H1 (cell line): Measurements from ENCODE around the gene LCOR. TPM values are rescaled to one million over a fixed set of nuclear protein-coding genes. Genes with fewer than 3 reads are reported as not detected.

Experiments
- CTCF ChIA-PET: fragments of 300-600 bp; sonication (Branson Sonifier 250); formaldehyde crosslinking; loops from one replicate; lab custom pipeline; 2021; ENCODE audit not compliant: partially characterized antibody; lab: Charles Lee
- POLR2A ChIA-PET: fragments of 300-600 bp; sonication (Branson Sonifier 250); formaldehyde crosslinking; loops from one replicate; lab custom pipeline; 2021; ENCODE audit warnings: inconsistent platforms; ENCODE audit not compliant: partially characterized antibody; lab: Charles Lee
- DNase-seq, 2 experiments: peaks; one replicate each; pipeline versions ENCODE4 v3.0.0 to v3.0.0-alpha.2; 2010 to 2022; ENCODE audit warnings: low spot score in 2 of 2, low read depth in 1 of 2, mixed read lengths in 1 of 2
- FAIRE-seq: peaks from 2 replicates; lab custom pipeline; 2011; peaks lifted over from hg19 to GRCh38; lab: Jason Lieb, UNC
- H2AFZ ChIP-seq: 2 replicates; pipeline ENCODE4 v1.8.1; 2012; ENCODE audit warnings: low read length, inconsistent platforms
- H2AK5ac ChIP-seq: 2 replicates; pipeline ENCODE4 v1.6.1; 2013; ENCODE audit warnings: low read depth, low read length
- H2BK120ac ChIP-seq: replicated peaks from 2 replicates; pipeline ENCODE3; 2013; ENCODE audit warnings: low read depth, low read length, inconsistent platforms
- H2BK12ac ChIP-seq: 2 replicates; pipeline ENCODE4 v1.6.1; 2013; ENCODE audit warnings: low read depth, low read length
- H2BK15ac ChIP-seq: 2 replicates; pipeline ENCODE4 v1.6.1; 2013; ENCODE audit warnings: low read length
- H2BK20ac ChIP-seq: 2 replicates; pipeline ENCODE4 v1.6.1; 2013; ENCODE audit warnings: low read length
- H2BK5ac ChIP-seq: 2 replicates; pipeline ENCODE4 v1.6.1; 2013; ENCODE audit warnings: low read depth, low read length
- H3K14ac ChIP-seq: 2 replicates; pipeline ENCODE4 v1.6.1; 2013; ENCODE audit warnings: inconsistent platforms; ENCODE audit not compliant: insufficient read length
- H3K18ac ChIP-seq: 2 replicates; pipeline ENCODE4 v1.6.1; 2013; ENCODE audit warnings: low read length; ENCODE audit errors: extremely low read depth
- H3K23ac ChIP-seq: 2 replicates; pipeline ENCODE4 v1.6.1; 2013; ENCODE audit warnings: inconsistent platforms; ENCODE audit not compliant: insufficient read length
- H3K23me2 ChIP-seq: 2 replicates; pipeline ENCODE4 v1.6.1; 2013; ENCODE audit warnings: low read depth, low read length
- H3K27ac ChIP-seq: 2 replicates; pipeline ENCODE4 v1.6.1; 2011; ENCODE audit warnings: low read depth, low read length, inconsistent platforms
- H3K27me3 ChIP-seq, 4 experiments: replicated peaks in 1 of 4; 1 replicate in 1 of 4; 2 replicates in 3 of 4; pipeline versions ENCODE4 v1.6.1 to v1.8.1; 2011 to 2013; ENCODE audit warnings: low read length in 3 of 4, mild to moderate bottlenecking in 3 of 4, inconsistent platforms in 2 of 4, mixed read lengths in 2 of 4, moderate library complexity in 1 of 4; ENCODE audit not compliant: control insufficient read depth in 3 of 4, insufficient read depth in 3 of 4; ENCODE audit errors: extremely low read depth in 1 of 4
- H3K36me3 ChIP-seq, 4 experiments: 2 replicates each; pipeline versions ENCODE4 v1.6.1 to v1.8.1; 2011 to 2013; ENCODE audit warnings: mild to moderate bottlenecking in 4 of 4, low read length in 3 of 4, moderate library complexity in 2 of 4, control low read depth in 1 of 4, inconsistent platforms in 1 of 4; ENCODE audit not compliant: insufficient read depth in 4 of 4, control insufficient read depth in 2 of 4
- H3K4ac ChIP-seq: replicated peaks from 2 replicates; pipeline ENCODE3; 2013; ENCODE audit warnings: low read length, low read depth, mixed read lengths, inconsistent platforms; ENCODE audit not compliant: insufficient read length
- H3K4me1 ChIP-seq, 4 experiments: replicated peaks in 1 of 4; 1 replicate in 1 of 4; 2 replicates in 3 of 4; pipeline versions ENCODE4 v1.6.1 to v1.8.1; 2011 to 2013; ENCODE audit warnings: low read length in 3 of 4, inconsistent platforms in 2 of 4, mixed read lengths in 1 of 4; ENCODE audit not compliant: insufficient read depth in 4 of 4, control insufficient read depth in 3 of 4
- H3K4me2 ChIP-seq, 2 experiments: 2 replicates each; pipeline versions ENCODE4 v1.6.1 to v1.8.1; 2011 to 2013; ENCODE audit warnings: low read depth in 2 of 2, low read length in 2 of 2, control low read depth in 1 of 2, inconsistent platforms in 1 of 2, mild to moderate bottlenecking in 1 of 2; ENCODE audit not compliant: insufficient read depth in 1 of 2
- H3K4me3 ChIP-seq, 4 experiments: fragments of 200-600, 300-600 bp in 1 of 4; sonication (generic), shearing (Covaris generic), sonication (Bioruptor Twin) in 1 of 4; 2 replicates each; pipeline versions ENCODE4 v1.5.1 to v1.8.1; 2011 to 2016; ENCODE audit warnings: low read length in 4 of 4, low read depth in 3 of 4, control low read depth in 2 of 4, inconsistent platforms in 2 of 4, mild to moderate bottlenecking in 2 of 4, mixed read lengths in 1 of 4, moderate library complexity in 1 of 4; ENCODE audit not compliant: insufficient read depth in 2 of 4; ENCODE audit errors: extremely low read depth in 1 of 4
- H3K56ac ChIP-seq: replicated peaks from 2 replicates; pipeline ENCODE3; 2013; ENCODE audit warnings: low read depth, mild to moderate bottlenecking, mixed read lengths, low read length, inconsistent platforms; ENCODE audit not compliant: insufficient read length
- H3K79me1 ChIP-seq: 2 replicates; pipeline ENCODE4 v1.6.1; 2013; ENCODE audit warnings: low read depth, low read length, control low read depth
- H3K79me2 ChIP-seq, 2 experiments: 2 replicates each; pipeline versions ENCODE4 v1.6.1 to v1.8.1; 2012 to 2013; ENCODE audit warnings: low read length in 2 of 2, mild to moderate bottlenecking in 2 of 2, inconsistent platforms in 1 of 2; ENCODE audit not compliant: insufficient read depth in 2 of 2, control insufficient read depth in 1 of 2
- H3K9ac ChIP-seq, 4 experiments: replicated peaks in 1 of 4; 1 replicate in 1 of 4; 2 replicates in 3 of 4; pipeline versions ENCODE4 v1.6.1 to v1.8.1; 2011 to 2013; ENCODE audit warnings: low read depth in 3 of 4, low read length in 3 of 4, control low read depth in 2 of 4, mild to moderate bottlenecking in 2 of 4, moderate library complexity in 2 of 4, inconsistent platforms in 1 of 4; ENCODE audit errors: extremely low read depth in 1 of 4
- H3K9me3 ChIP-seq, 2 experiments: 2 replicates each; pipeline versions ENCODE4 v1.6.1 to v1.8.1; 2012 to 2013; ENCODE audit warnings: mild to moderate bottlenecking in 2 of 2, moderate library complexity in 2 of 2, control low read depth in 1 of 2, inconsistent platforms in 1 of 2, low read depth in 1 of 2, low read length in 1 of 2, mixed read lengths in 1 of 2; ENCODE audit not compliant: insufficient read depth in 2 of 2
- H4K20me1 ChIP-seq, 2 experiments: replicated peaks in 1 of 2; 2 replicates each; pipeline versions ENCODE3 to v1.8.1; 2011 to 2013; ENCODE audit warnings: inconsistent platforms in 2 of 2, low read length in 2 of 2, mild to moderate bottlenecking in 1 of 2; ENCODE audit not compliant: insufficient read depth in 2 of 2, control insufficient read depth in 1 of 2
- H4K5ac ChIP-seq: 2 replicates; pipeline ENCODE4 v1.6.1; 2013; ENCODE audit warnings: low read length, low read depth, mixed read lengths, inconsistent platforms; ENCODE audit not compliant: insufficient read length
- H4K8ac ChIP-seq: 2 replicates; pipeline ENCODE4 v1.8.0; 2013; ENCODE audit warnings: mild to moderate bottlenecking, moderate library complexity, low read length, inconsistent platforms; ENCODE audit not compliant: insufficient read depth; ENCODE audit errors: extremely low read depth
- H4K91ac ChIP-seq: replicated peaks from 2 replicates; pipeline ENCODE3; 2013; ENCODE audit warnings: low read length, mixed read lengths, inconsistent platforms; ENCODE audit not compliant: insufficient read length
- EZH2 ChIP-seq: fragments of 200-600 bp; sonication (generic); IDR thresholded peaks from 2 replicates; pipeline ENCODE4 v1.7.1; 2012; ENCODE audit warnings: low read depth, mild to moderate bottlenecking, moderate library complexity, low read length, inconsistent platforms; ENCODE audit not compliant: severe bottlenecking
- HDAC2 ChIP-seq, 2 experiments: fragments of 300-600 bp in 1 of 2; sonication (generic) in 1 of 2; IDR thresholded peaks; 2 replicates each; pipeline ENCODE4 v1.6.1; 2011 to 2012; ENCODE audit warnings: low read depth in 2 of 2, low read length in 2 of 2, mild to moderate bottlenecking in 2 of 2, moderate library complexity in 2 of 2, borderline replicate concordance in 1 of 2, inconsistent platforms in 1 of 2
- SAP30 ChIP-seq: fragments of 300-600 bp; sonication (generic); IDR thresholded peaks from 2 replicates; pipeline ENCODE4 v1.7.1; 2012; ENCODE audit warnings: low read length, moderate library complexity, mild to moderate bottlenecking, inconsistent platforms; ENCODE audit not compliant: insufficient read depth, insufficient replicate concordance
- SIN3A ChIP-seq, 2 experiments: IDR thresholded peaks in 1 of 2; conservative IDR thresholded peaks in 1 of 2; 2 replicates each; pipeline ENCODE4 v1.6.1; 2011 to 2012; ENCODE audit warnings: low read length in 2 of 2, improper control_type of control experiment in 1 of 2, low read depth in 1 of 2, mild to moderate bottlenecking in 1 of 2
- TAF7 ChIP-seq: optimal IDR thresholded peaks from 2 replicates; pipeline ENCODE3; 2011; ENCODE audit warnings: low read depth, mild to moderate bottlenecking, inconsistent platforms, low read length, moderate library complexity, borderline replicate concordance
- WGBS, 2 experiments: shearing (Covaris generic) in 1 of 2; methylation state at CpG; one replicate each; pipeline versions ENCODE4 v1.1.6 to v1.1.7; 2013 to 2015; ENCODE audit warnings: low lambda C conversion rate in 2 of 2, mixed read lengths in 2 of 2, inconsistent platforms in 1 of 2, low coverage in 1 of 2, missing lambda C conversion rate in 1 of 2; ENCODE audit not compliant: insufficient replicate concordance in 2 of 2, insufficient coverage in 1 of 2, insufficient read length in 1 of 2; ENCODE audit errors: extremely low coverage in 1 of 2, missing lambda C conversion rate in 1 of 2; 5-methylcytosine and 5-hydroxymethylcytosine counted together
- polyA plus RNA-seq, 7 experiments: library from polyadenylated mRNA; depleted of rRNA in 3 of 7; stranded (reverse) in 5 of 7; unstranded in 2 of 7; fragments of >200 nt in 5 of 7; fragments of 200-250 nt in 2 of 7; gene quantifications; 1 replicate in 5 of 7; 2 replicates in 1 of 7; 4 replicates in 1 of 7; pipeline versions ENCODE4 v1.2.1 to v1.2.3, GENCODE V29; 2011 to 2013; ENCODE audit warnings: missing spikeins in 2 of 7, mixed read lengths in 2 of 7
- total RNA-seq: library from RNA; stranded (reverse); fragmentation: NEBNext Ultra II Directional; extraction: Animal tissue kit (Norgen Biotek cat#: 25700); gene quantifications from 2 replicates; pipeline ENCODE4 v1.2.1, GENCODE V29; 2021

Gene LCOR
- total and polyA plus RNA-seq, 2 of the 8 experiments (the other 6 are each of a cell fraction or from before 2014, with no cell fraction given): 4.7 to 25.5 TPM

GRCh38 chr10:96846926-96847325 is 14.8 kb downstream of the LCOR start:
- Histone ChIP-seq H3K36me3 (no peaks in the 10 kb centered on the region), H4K5ac (no peak overlapping the region), H2BK5ac (no peak overlapping the region), H3K23me2 (no peaks in the 10 kb centered on the region; the same call in 1 of the 2 replicates), H2BK20ac (no peak overlapping the region), H3K27ac (no peak overlapping the region), H2AFZ (no peak overlapping the region), H2BK15ac (no peak overlapping the region), H3K9me3 (no peaks in the 10 kb centered on the region), H2AK5ac (no peak overlapping the region), H3K79me2 (peaks cover 21 to 93% of the 10 kb centered on the region in 2 experiments; a peak in 3 of 4 replicates), H4K8ac (no peak overlapping the region), H3K4me3 (no peak overlapping the region), H3K4me2 (no peak overlapping the region), H4K91ac (no peak overlapping the region), H4K20me1 (peaks cover 0 to 8% of the 10 kb centered on the region in 2 experiments), H2BK12ac (no peak overlapping the region), H3K4me1 (peaks cover 2 to 12% (median 8%) of the 10 kb centered on the region in 4 experiments; a peak in 4 of 7 replicates), H2BK120ac (no peak overlapping the region), H3K27me3 (no peaks in the 10 kb centered on the region), H3K14ac (no peak overlapping the region), H3K4ac (no peak overlapping the region), H3K18ac (no peak overlapping the region), H3K79me1 (peaks cover 10% of the 10 kb centered on the region), H3K9ac (no peak overlapping the region), H3K56ac (no peak overlapping the region), H3K23ac (no peak overlapping the region)
- FAIRE-seq: no peak
- ChIA-PET POLR2A (interaction anchor here (3.6 kb wide), 1 partner anchor 14 kb away, joined by 16 read pairs; the partner anchor contains the start of gene LCOR), CTCF (interaction anchor here (2.0 kb wide), 1 partner anchor 10 kb away, joined by 5 read pairs; no protein-coding TSS in a partner anchor)
- 85% methylated on average over 5 of the region's 5 CpGs; no CpG with 5 or more reads in 1 of the 2 experiments for WGBS, 2 experiments
- no peak for DNase-seq
- TF ChIP-seq HDAC2 (IDR thresholded peaks at IDR 0.05; ENCODE audit: borderline replicate concordance in 1 of 2, low read depth in 2 of 2, low read length in 2 of 2) (no peak), SIN3A (conservative IDR thresholded peaks at IDR 0.05 in 1 of 2, IDR thresholded peaks at IDR 0.05 in 1 of 2; ENCODE audit: low read depth in 1 of 2, low read length in 2 of 2) (no peak), TAF7 (no peak), SAP30 (no peak), EZH2 (no peak)
